Nephron (organoid): ENCODE measurements around the gene PRIMPOL.

Experiments
- H3K27ac Mint-ChIP-seq, 3 experiments: 2 replicates each; pipeline ENCODE4 v1.8.0; 2020; ENCODE audit warnings: mixed read lengths in 3 of 3, mild to moderate bottlenecking in 2 of 3, moderate library complexity in 1 of 3
- H3K27me3 Mint-ChIP-seq: 2 replicates; pipeline ENCODE4 v1.8.0; 2021; ENCODE audit warnings: low read depth, mild to moderate bottlenecking, moderate library complexity, mixed read lengths
- H3K36me3 Mint-ChIP-seq: 2 replicates; pipeline ENCODE4 v1.8.0; 2020; ENCODE audit warnings: low read depth, mixed read lengths
- H3K4me1 Mint-ChIP-seq: 2 replicates; pipeline ENCODE4 v1.8.0; 2020; ENCODE audit warnings: mixed read lengths
- H3K4me3 Mint-ChIP-seq, 3 experiments: 2 replicates each; pipeline ENCODE4 v1.8.0; 2020; ENCODE audit warnings: mild to moderate bottlenecking in 3 of 3, mixed read lengths in 3 of 3, moderate library complexity in 2 of 3
- H3K9me3 Mint-ChIP-seq: 2 replicates; pipeline ENCODE4 v1.8.0; 2020; ENCODE audit warnings: mixed read lengths
- CTCF ChIP-seq, 3 experiments: fragments of 200-600 bp; sonication (generic); IDR thresholded peaks; one replicate each; pipeline ENCODE4 v1.5.0; 2021; ENCODE audit warnings: antibody characterized with exemption in 3 of 3; ENCODE audit not compliant: unreplicated experiment in 3 of 3

The PRIMPOL gene

GRCh38 chr4:184695178-184695896 lies 45.8 kb downstream of the PRIMPOL start:
- H3K36me3 Mint-ChIP-seq: peaks cover 53% of the 10 kb centered on the region
- H3K9me3 Mint-ChIP-seq: no peaks in the 10 kb centered on the region
- no peaks in the 10 kb centered on the region for H3K27me3 Mint-ChIP-seq
- TF ChIP-seq CTCF (IDR thresholded peaks at IDR 0.05; ENCODE audit: unreplicated experiment in 3 of 3): no peak
- no peak overlapping the region for H3K4me3 Mint-ChIP-seq
- H3K4me1 Mint-ChIP-seq: peaks cover 5% of the 10 kb centered on the region
- H3K27ac Mint-ChIP-seq: no peak overlapping the region

DNA sequence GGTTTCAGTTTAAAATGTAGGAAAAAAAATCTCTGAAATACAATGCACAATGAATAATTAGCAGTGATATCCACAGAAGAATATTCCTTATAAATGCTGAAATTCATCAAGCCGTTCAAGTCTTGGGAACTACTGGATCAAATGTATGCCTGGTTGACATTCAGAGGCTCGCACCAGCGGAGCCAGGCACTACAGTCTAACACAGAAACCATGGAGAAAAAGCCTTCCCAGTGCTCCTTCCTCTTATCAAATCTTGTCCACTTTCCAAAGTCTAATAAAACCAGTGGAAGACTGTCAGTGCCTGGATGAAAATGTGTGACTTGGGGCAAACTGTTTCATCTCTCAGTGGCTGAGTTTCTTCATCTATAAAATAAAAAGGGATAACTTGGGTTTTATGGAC lies 48.4 kb downstream of the PRIMPOL start:
- Mint-ChIP-seq H3K4me1 (peaks cover 5% of the 10 kb centered on the region), H3K27ac (peak overlapping the region in 2 of 3 experiments; percentile 57 to 84), H3K27me3 (no peaks in the 10 kb centered on the region), H3K9me3 (no peaks in the 10 kb centered on the region), H3K36me3 (peaks cover 44% of the 10 kb centered on the region), H3K4me3 (no peak overlapping the region)
- no peak for TF ChIP-seq CTCF (IDR thresholded peaks at IDR 0.05; ENCODE audit: unreplicated experiment in 3 of 3)

GRCh38 chr4:184699941-184700340 lies 50.4 kb downstream of the PRIMPOL start:
- no peak overlapping the region for H3K27ac Mint-ChIP-seq
- TF ChIP-seq CTCF (IDR thresholded peaks at IDR 0.05; ENCODE audit: unreplicated experiment in 3 of 3): no peak
- no peaks in the 10 kb centered on the region for H3K27me3 Mint-ChIP-seq
- no peak overlapping the region for H3K4me3 Mint-ChIP-seq
- peaks cover 5% of the 10 kb centered on the region for H3K4me1 Mint-ChIP-seq
- no peaks in the 10 kb centered on the region for H3K9me3 Mint-ChIP-seq
- H3K36me3 Mint-ChIP-seq: peaks cover 35% of the 10 kb centered on the region

- no peak for TF ChIP-seq CTCF (IDR thresholded peaks at IDR 0.05; ENCODE audit: unreplicated experiment in 3 of 3)
- peaks cover 41% of the 10 kb centered on the region for H3K36me3 Mint-ChIP-seq
- no peak overlapping the region for H3K4me3 Mint-ChIP-seq
- H3K9me3 Mint-ChIP-seq: no peaks in the 10 kb centered on the region
- no peak overlapping the region for H3K27ac Mint-ChIP-seq
- peaks cover 5% of the 10 kb centered on the region for H3K4me1 Mint-ChIP-seq
- H3K27me3 Mint-ChIP-seq: no peaks in the 10 kb centered on the region
Observed at GRCh38 chr4:184702114-184702513, 52.6 kb downstream of the PRIMPOL start.

DNA sequence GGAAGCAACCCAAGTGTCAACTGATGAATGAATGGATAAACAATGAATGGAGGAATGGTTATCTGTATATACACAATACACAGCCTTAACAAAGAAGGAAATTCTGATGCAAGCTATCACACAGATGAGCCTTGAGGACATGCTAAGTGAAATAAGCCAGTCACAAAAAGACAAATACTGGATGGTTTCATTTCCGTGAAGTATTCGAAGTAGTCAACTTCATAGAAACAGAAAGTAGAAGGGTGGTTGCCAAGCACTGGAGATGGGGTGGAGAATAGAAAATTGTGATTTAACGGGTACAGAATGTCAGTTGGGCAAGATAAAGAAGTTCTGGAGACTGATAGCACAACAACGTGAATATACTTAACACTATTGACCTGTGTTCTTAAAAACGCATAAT lies 56.2 kb downstream of the PRIMPOL start:
- peaks cover 6% of the 10 kb centered on the region for H3K9me3 Mint-ChIP-seq
- no peak overlapping the region for H3K4me3 Mint-ChIP-seq
- peaks cover 65% of the 10 kb centered on the region for H3K36me3 Mint-ChIP-seq

More for the DNA sequence above, 56.2 kb downstream of the PRIMPOL start:
- Mint-ChIP-seq H3K4me1 (no peaks in the 10 kb centered on the region), H3K27ac (no peak overlapping the region), H3K27me3 (no peaks in the 10 kb centered on the region)
- TF ChIP-seq CTCF (IDR thresholded peaks at IDR 0.05; ENCODE audit: unreplicated experiment in 3 of 3): no peak
